BJ (cell line): ENCODE measurements around the gene TCAF1. TPM values are rescaled to one million over a fixed set of nuclear protein-coding genes. Genes with fewer than 3 reads are reported as not detected.

ENCODE experiments used
- CTCF ChIA-PET: fragments of 350-600 bp; formaldehyde crosslinking; extraction: SDS; loops from one replicate; lab custom pipeline; 2021; ENCODE audit warnings: antibody characterized with exemption, inconsistent platforms; lab: Yijun Ruan, JAX
- POLR2A ChIA-PET: fragments of 300-600 bp; sonication (Branson Sonifier 250); formaldehyde crosslinking; extraction: SDS; loops from one replicate; lab custom pipeline; 2021; ENCODE audit warnings: antibody characterized with exemption; lab: Charles Lee
- DNase-seq: peaks from one replicate; pipeline ENCODE4 v3.0.0-alpha.2; 2011; ENCODE audit warnings: low read depth
- H3K27me3 ChIP-seq: 2 replicates; pipeline ENCODE4 v1.6.0; 2011; ENCODE audit warnings: low read length; ENCODE audit not compliant: control insufficient read depth, insufficient read depth
- H3K36me3 ChIP-seq: 2 replicates; pipeline ENCODE4 v1.5.1; 2011; ENCODE audit warnings: low read length; ENCODE audit not compliant: control insufficient read depth, insufficient read depth
- H3K4me3 ChIP-seq: 2 replicates; pipeline ENCODE4 v1.5.1; 2011; ENCODE audit warnings: low read depth, mild to moderate bottlenecking, control low read depth, low read length
- polyA plus RNA-seq: library from polyadenylated mRNA; depleted of rRNA; stranded (reverse); fragments of >200 nt; gene quantifications from 2 replicates; pipeline ENCODE4 v1.2.3, GENCODE V29; 2011
- TF ChIP-seq, protein P1 (sequence below): IDR thresholded peaks from 2 replicates; pipeline ENCODE4 v1.5.1; 2011; ENCODE audit warnings: low read depth, mild to moderate bottlenecking, control low read depth, inconsistent platforms, low read length, moderate library complexity; ENCODE audit not compliant: insufficient read depth

Gene TCAF1
- polyA plus RNA-seq, 1 experiment = 55.2 TPM

DNA sequence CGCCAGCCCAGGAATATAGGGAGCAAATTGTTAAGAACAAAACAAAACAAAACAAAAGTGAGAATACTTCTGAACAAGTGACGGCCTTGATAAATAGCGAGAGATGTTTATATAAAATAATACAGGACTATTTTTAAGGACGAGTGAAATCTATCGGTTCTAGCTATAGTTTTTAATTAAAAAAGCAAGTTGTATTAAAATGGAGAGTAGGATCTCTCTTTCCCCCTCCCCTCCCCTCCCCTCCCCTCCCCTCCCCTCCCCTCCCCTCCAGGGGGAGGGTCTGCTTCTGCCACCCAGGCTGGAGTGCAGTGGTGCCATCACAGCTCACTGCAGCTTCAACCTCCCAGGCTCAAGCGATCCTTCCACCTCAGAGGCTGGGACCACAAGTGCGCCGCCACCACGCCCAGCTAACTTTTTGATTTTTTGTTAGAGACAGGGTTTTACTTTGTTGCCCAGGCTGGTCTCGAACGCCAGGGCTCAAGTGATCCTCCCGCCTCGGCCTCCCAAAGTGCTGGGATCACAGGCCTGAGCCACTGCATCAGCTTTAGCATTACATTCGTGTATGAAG is 440 bp upstream of the TCAF1 start:
- TF ChIP-seq, protein P1, sequence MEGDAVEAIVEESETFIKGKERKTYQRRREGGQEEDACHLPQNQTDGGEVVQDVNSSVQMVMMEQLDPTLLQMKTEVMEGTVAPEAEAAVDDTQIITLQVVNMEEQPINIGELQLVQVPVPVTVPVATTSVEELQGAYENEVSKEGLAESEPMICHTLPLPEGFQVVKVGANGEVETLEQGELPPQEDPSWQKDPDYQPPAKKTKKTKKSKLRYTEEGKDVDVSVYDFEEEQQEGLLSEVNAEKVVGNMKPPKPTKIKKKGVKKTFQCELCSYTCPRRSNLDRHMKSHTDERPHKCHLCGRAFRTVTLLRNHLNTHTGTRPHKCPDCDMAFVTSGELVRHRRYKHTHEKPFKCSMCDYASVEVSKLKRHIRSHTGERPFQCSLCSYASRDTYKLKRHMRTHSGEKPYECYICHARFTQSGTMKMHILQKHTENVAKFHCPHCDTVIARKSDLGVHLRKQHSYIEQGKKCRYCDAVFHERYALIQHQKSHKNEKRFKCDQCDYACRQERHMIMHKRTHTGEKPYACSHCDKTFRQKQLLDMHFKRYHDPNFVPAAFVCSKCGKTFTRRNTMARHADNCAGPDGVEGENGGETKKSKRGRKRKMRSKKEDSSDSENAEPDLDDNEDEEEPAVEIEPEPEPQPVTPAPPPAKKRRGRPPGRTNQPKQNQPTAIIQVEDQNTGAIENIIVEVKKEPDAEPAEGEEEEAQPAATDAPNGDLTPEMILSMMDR = no peak
- POLR2A ChIA-PET = interaction anchor here (1.1 kb wide), 1 partner anchor 9 kb away, joined by 5 read pairs; no protein-coding TSS in a partner anchor
- H3K4me3 ChIP-seq = no peak overlapping the region

DNA sequence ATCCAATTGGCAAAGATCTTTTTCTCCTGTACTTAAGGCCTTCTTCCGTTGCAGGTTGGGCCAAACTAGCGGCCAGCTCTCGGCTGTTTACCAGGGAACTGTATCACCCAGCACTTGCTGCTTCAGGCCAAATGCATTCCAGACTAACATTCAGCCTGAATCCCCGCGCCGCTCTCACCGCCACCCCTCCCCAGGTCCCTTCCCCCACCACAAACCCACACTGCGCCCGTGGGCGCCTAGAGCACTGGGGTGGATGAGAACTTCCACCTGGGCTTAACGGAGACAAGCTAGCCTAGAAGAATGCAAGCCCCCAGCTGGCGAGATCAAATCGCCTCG is 676 bp downstream of the TCAF1 start:
- no peaks in the 10 kb centered on the region for H3K27me3 ChIP-seq
- ChIA-PET POLR2A (interaction anchor here (1.1 kb wide), 1 partner anchor 10 kb away, joined by 5 read pairs; no protein-coding TSS in a partner anchor), CTCF (interaction anchor here (0.6 to 2.9 kb wide), 10 partner anchors 9 to 126 kb away, joined by 3 to 10 read pairs (median 6); partner anchors contain the start of gene OR2F2)
- DNase-seq = no peak
- no peaks in the 10 kb centered on the region for H3K36me3 ChIP-seq
- peak overlapping the region; percentile 87 for H3K4me3 ChIP-seq
- TF ChIP-seq, protein P1 = no peak

More for the DNA sequence above, 440 bp upstream of the TCAF1 start:
- Histone ChIP-seq H3K27me3 (no peaks in the 10 kb centered on the region), H3K36me3 (no peaks in the 10 kb centered on the region)
- no peak for DNase-seq
- CTCF ChIA-PET = interaction anchor here (0.6 to 2.9 kb wide), 7 partner anchors 9 to 110 kb away, joined by 3 to 10 read pairs (median 6); partner anchors contain the start of gene OR2F2

DNA sequence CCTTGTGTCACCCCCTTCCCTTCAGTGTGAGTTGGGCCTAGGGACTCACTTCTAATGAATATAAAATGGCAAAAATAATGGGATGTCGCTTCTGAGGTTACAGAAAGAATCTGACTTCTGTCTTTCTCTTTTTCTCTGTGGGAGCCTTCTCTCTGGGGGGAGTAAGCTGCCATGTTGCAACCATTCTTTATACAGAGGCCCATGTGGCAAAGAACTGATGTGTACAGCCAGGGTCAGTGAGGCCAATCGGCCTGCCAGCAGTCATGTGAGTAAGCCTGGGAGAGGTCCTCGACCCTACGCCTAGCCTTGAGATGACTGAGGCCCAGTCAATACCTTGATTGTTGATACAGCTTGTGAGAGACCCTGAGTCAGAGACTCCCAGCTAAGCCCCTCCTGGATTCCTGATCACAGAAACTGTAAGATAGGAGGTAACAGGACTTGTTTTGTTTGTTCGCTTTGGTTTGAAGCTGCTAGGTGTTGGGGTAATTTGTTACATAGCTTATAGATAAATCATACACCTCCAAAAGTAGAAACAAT is 1.7 kb downstream of the TCAF1 start:
- Histone ChIP-seq H3K36me3 (no peaks in the 10 kb centered on the region), H3K4me3 (peak overlapping the region; percentile 87), H3K27me3 (no peaks in the 10 kb centered on the region)
- no peak for DNase-seq
- ChIA-PET CTCF (interaction anchor here (1.6 to 2.9 kb wide), 2 partner anchors 8 to 34 kb away, joined by 6 to 10 read pairs; partner anchors contain the start of gene OR2F2), POLR2A (no interaction called here)
- TF ChIP-seq, protein P1 = no peak

DNA sequence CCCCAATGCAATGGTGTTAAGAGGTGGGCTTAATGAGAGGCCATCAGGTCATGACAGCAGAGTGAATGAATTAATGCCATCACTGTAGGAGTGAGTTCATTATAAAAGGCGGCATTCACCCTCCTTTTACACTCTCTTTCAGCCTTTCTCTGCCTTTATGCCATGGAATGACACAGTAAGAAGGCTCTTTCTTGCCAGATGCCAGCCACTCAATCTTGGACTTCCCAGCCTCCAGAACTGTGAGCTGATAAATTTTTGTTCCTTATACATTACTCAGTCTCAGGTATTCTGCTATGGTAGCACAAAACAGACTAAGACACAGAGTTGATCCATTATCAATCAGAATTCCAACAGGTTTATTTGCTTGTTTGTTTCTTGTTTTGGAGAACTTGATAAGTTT is 3.2 kb downstream of the TCAF1 start:
- no peak for DNase-seq
- Histone ChIP-seq H3K36me3 (no peaks in the 10 kb centered on the region), H3K27me3 (no peaks in the 10 kb centered on the region), H3K4me3 (no peak overlapping the region)
- ChIA-PET POLR2A (no interaction called here), CTCF (no interaction called here)
- TF ChIP-seq, protein P1 = no peak

DNA sequence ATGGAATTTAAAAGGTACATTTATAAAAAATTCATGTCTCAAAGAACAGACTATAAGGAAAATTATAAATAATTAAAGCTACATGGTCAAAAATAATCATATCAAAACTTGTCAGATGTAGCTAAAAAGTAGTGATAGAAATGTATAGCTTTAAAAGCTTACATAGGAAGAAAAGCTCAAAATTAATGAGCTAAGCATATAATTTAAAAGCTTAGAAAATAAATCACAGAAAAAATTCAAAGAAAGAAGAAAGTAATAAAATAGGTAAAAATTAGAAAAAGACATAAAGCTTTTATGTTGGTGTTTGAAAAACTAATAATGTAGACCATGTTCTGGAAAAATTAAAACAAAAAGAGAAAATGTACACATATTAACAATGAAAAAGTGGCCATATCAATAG is 5.3 kb downstream of the TCAF1 start:
- no peaks in the 10 kb centered on the region for H3K27me3 ChIP-seq
- ChIA-PET POLR2A (no interaction called here), CTCF (interaction anchor here (0.7 kb wide), 1 partner anchor 22 kb away, joined by 4 read pairs; no protein-coding TSS in a partner anchor)
- TF ChIP-seq, protein P1 = no peak
- H3K4me3 ChIP-seq = no peak overlapping the region
- DNase-seq = no peak
- H3K36me3 ChIP-seq = no peaks in the 10 kb centered on the region
